GM08714 (cell line): Measurements from ENCODE around the gene NPR1.
A peak's percentile ranks its signal among the peaks of the same experiment; 100 is the strongest.
"Not testable (repeated sequence)": the region's sequence is repeated elsewhere in the genome, so short reads cannot be mapped to it uniquely, and the experiment has no call there.

Experiments used
- H3K4me3 ChIP-seq: fragments of 200-500 bp; sonication (Bioruptor generic); 2 replicates; pipeline ENCODE4 v1.5.1; 2014; ENCODE audit warnings: mild to moderate bottlenecking, low read length, inconsistent platforms
- ZNF274 ChIP-seq: IDR thresholded peaks from 2 replicates; pipeline ENCODE4 v1.6.1; 2012; ENCODE audit warnings: mild to moderate bottlenecking, low read depth, low read length

Gene NPR1

DNA sequence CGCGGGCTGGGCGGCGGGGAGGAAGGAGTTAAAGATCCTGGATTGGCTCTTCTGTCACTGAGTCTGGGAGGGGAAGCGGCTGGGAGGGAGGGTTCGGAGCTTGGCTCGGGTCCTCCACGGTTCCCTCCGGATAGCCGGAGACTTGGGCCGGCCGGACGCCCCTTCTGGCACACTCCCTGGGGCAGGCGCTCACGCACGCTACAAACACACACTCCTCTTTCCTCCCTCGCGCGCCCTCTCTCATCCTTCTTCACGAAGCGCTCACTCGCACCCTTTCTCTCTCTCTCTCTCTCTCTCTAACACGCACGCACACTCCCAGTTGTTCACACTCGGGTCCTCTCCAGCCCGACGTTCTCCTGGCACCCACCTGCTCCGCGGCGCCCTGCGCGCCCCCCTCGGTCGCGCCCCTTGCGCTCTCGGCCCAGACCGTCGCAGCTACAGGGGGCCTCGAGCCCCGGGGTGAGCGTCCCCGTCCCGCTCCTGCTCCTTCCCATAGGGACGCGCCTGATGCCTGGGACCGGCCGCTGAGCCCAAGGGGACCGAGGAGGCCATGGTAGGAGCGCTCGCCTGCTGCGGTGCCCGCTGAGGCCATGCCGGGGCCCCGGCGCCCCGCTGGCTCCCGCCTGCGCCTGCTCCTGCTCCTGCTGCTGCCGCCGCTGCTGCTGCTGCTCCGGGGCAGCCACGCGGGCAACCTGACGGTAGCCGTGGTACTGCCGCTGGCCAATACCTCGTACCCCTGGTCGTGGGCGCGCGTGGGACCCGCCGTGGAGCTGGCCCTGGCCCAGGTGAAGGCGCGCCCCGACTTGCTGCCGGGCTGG, at the start of gene NPR1:
NPR1 (plus strand) TSS at position 170 of the 818 bp plus-strand sequence; CDS start at position 591, 421 bp downstream.
- H3K4me3 ChIP-seq, result peak within 1 kb of the TSS; percentile 11; the same call in 1 of the 2 replicates
- TF ChIP-seq ZNF274, result no peak

GRCh38 chr1:153629343-153629665, 49.2 kb upstream of the NPR1 start:
- H3K4me3 ChIP-seq, result no peak overlapping the region
- TF ChIP-seq ZNF274, result no peak

DNA sequence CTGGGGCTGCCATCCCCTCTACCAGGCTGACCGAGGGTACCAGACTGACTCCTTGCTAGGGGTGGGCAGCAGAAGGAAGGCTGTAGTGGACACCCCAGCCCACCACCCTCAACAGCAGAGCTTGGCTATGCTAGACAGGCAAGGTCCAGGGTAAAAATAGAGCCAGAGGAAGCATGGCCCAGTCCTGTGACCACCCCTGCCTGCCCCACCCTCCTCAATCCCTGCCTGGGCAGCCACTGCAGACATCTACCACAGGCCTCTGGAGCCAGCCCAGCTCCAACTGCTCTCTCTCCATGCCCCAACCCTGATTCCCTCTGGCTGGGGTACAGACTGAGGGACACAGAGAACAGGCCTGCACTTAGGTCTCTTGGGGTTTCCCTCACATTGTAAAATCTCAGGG, 48.5 kb upstream of the NPR1 start:
- no peak overlapping the region for H3K4me3 ChIP-seq
- TF ChIP-seq ZNF274, result no peak

- no peak overlapping the region for H3K4me3 ChIP-seq
- TF ChIP-seq ZNF274, result no peak
These were observed 48.1 kb upstream of the NPR1 start for GRCh38 chr1:153630384-153630783.

GRCh38 chr1:153631047-153632022, 47.2 kb upstream of the NPR1 start:
- no peak for TF ChIP-seq ZNF274
- no peak overlapping the region for H3K4me3 ChIP-seq

DNA sequence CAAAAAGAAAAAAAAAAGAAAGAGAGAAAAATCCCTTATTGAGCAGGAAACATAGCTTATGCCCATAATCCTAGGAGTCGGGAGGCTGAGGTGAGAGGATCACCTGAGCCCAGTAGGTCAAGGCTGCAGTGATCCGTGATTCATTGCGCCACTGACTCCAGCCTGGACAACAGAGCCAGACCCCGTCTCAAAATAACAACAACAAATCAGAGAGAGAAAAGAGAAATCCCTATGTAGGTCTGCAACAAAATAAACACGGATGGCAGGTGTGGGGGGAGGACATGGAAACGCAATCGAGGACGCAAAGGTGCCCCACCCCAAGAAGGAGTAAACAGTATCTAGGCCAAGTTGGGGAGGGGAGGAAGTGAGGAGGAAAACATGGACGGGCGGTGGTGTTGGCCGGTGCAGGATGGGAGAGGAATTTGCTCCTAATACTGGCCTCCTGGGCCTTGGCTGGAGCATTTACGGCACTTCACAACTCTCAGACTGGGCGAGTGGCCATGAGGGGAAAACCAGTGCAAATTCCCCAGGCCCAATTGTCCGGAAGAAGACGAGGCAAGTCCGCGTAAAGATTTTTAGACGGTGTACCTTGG, 45.2 kb upstream of the NPR1 start:
- H3K4me3 ChIP-seq, result peak overlapping the region; percentile 6; the same call in 1 of the 2 replicates
- TF ChIP-seq ZNF274, result no peak

DNA sequence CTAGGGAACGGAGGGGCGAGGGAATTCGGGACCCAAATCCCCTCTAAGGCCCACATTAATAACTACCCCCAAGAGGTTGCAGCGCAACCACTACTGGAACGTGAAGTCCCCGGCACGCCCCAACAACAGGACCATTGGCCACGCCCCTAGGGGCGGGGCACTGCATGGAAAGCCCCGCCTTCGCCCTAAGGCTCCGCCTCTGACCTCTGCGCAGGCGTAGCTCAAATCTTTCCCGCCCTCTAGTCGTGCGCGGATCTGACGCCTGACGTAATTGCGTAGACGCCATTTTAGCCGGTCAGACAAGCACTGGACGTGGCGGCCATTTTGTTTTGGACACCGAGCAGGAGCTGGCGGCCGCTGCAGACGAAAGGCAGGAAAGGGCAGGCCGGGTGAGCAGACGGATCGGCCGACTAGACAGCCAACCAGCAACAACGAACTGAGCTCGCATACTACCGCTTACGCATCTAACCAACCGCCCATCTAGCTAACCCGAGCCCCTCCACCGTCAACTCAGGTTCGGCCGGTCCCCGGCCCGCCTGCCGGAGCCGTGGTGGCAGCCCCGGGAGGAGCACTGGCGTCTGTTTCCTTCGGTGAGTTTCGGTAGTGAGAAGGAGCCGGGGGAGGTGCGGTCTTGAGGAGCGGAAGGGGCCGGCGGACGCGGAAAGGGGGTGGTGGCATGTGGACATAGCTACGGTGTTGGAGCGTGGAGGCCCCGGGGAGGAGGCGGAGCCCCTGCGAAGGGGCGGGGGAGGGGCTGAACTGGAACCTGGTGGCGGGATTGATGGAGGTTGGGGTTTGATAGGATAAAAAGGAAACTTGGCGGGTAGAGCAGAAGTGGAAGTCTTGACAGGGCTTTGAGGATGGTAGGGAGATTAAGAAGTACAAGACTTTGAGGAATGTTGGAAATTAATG, 44.5 kb upstream of the NPR1 start, which contains the start of gene CHTOP:
CHTOP (plus strand) TSS at position 313 of the 912 bp plus-strand sequence. CDS start 2,523 bp downstream, outside the sequence.
- no peak for TF ChIP-seq ZNF274
- H3K4me3 ChIP-seq, result peak within 1 kb of the TSS; percentile 74

DNA sequence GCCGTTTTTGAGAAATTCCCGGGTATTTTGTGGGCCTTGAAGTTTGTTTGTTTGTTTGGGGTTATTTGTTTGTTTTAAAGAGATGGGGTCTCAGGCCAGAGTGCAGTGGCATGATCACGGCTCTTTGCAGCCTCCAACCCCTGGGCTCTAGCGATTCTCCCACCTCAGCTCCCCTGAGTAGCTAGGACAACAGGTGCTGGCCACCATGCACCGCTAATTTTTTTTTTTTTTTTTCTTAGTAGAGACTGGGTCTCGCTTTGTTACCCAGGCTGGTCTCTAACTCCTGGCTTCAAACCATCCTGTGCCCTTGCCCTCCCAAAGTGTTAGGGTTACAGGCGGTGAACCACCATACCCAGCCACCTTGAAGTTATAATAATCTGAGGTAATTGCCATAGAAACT, 42.6 kb upstream of the NPR1 start:
- H3K4me3 ChIP-seq, result no peak overlapping the region; the same call in 1 of the 2 replicates
- TF ChIP-seq ZNF274, result no peak

- no peak for TF ChIP-seq ZNF274
- no peak overlapping the region for H3K4me3 ChIP-seq
These were observed 42.2 kb upstream of the NPR1 start for GRCh38 chr1:153636312-153636711.

DNA sequence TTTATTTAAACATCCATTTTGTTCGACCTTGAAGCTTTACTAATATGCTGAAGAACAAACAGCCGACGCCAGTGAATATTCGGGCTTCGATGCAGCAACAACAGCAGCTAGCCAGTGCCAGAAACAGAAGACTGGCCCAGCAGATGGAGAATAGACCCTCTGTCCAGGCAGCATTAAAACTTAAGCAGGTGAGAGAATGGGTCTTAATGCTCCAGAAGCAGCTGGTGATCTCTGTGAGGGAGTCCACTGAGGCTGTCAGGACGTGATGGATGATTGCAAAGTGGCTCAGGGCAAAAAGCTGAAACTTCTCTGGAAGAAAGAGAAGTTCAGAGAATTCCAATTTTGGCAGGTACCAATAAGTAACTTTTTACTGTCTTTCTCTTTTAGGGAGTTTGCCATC, 40.2 kb upstream of the NPR1 start:
- no peak for TF ChIP-seq ZNF274
- no peak overlapping the region for H3K4me3 ChIP-seq

GRCh38 chr1:153639280-153639679, 39.2 kb upstream of the NPR1 start:
- no peak overlapping the region for H3K4me3 ChIP-seq
- no peak for TF ChIP-seq ZNF274

DNA sequence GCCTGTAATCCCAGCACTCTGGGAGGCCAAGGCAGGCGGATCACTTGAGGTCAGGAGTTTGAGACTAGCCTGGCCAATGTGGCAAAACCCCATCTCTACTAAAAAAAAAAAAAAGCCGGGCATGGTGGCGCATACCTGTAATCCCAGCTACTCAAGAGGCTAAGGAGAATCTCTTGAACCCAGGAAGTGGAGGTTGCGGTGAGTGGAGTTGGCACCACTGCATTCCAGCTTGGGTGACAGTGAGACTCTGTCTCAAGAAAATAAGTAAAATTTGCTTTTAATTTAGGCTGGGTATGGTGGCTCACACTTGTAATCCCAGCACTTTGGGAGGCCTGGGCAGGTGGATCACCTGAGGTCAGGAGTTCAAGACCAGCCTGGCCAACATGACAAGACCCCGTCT, 38.3 kb upstream of the NPR1 start:
- H3K4me3 ChIP-seq, result not testable (repeated sequence)

DNA sequence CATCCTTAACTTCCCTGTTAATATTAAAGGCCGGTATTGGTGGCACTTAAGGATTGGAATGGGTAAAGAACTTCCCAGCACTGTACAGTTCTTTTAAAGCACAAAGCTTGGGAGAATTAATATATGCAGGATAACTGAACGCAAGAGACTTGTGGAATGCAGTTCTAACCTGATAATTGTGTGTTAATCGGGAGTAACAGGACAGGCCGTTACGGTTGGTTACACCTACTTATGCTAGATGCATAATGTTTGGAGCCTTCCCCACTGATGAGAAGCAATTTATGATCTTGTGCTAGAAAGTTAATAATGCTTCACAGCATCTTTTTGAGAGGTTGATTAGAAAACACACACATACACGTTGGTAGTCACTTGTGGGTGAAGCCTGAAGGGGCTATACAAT, 37.6 kb upstream of the NPR1 start:
- H3K4me3 ChIP-seq, result no peak overlapping the region
- no peak for TF ChIP-seq ZNF274

GRCh38 chr1:153642161-153642560, 36.3 kb upstream of the NPR1 start:
- no peak for TF ChIP-seq ZNF274
- H3K4me3 ChIP-seq, result no peak overlapping the region
